ENCODE results near the gene NR2F6. TPM values are rescaled to one million over a fixed set of nuclear protein-coding genes. Genes with fewer than 3 reads are reported as not detected.

Gene NR2F6
- total RNA-seq, 2 donors from 2014 or later = 151 to 181 TPM

GRCh38 chr19:17225053-17225452, 20.7 kb downstream of the NR2F6 start:
- no peak for DNase-seq
- ATAC-seq = no peak
- intact Hi-C loops (cut with DNase I, micrococcal nuclease) = no loop called here

- intact Hi-C loops (cut with DNase I, micrococcal nuclease) = no loop called here
These were observed 25.4 kb downstream of the NR2F6 start for GRCh38 chr19:17220207-17220758.

GRCh38 chr19:17219286-17219685, 26.4 kb downstream of the NR2F6 start:
- intact Hi-C loops (cut with DNase I, micrococcal nuclease) = no loop called here
- DNase-seq = no peak
- no peak for ATAC-seq

More at GRCh38 chr19:17220207-17220758, 25.4 kb downstream of the NR2F6 start:
- peak; percentile 54 for ATAC-seq
- peak in 1 of 2 donors; percentile 38 for DNase-seq

- DNase-seq = peak in 1 of 2 donors; percentile 41
- no peak for ATAC-seq
- intact Hi-C loops (cut with DNase I, micrococcal nuclease) = no loop called here
These were observed 29.6 kb downstream of the NR2F6 start for GRCh38 chr19:17216058-17216670.

GRCh38 chr19:17215127-17215971, 30.4 kb downstream of the NR2F6 start, which contains the start of gene USE1:
USE1 (plus strand) TSS chr19:17215357; CDS start chr19:17215406, 49 bp downstream.
- ATAC-seq = peak; percentile 92
- intact Hi-C loops (cut with DNase I, micrococcal nuclease) = no loop called here
- DNase-seq = peak; percentile 92 to 93

GRCh38 chr19:17214508-17215126, 31.1 kb downstream of the NR2F6 start:
- DNase-seq (no peak), ATAC-seq (no peak)
- intact Hi-C loops (cut with DNase I, micrococcal nuclease) = no loop called here

GRCh38 chr19:17213334-17213733, 32.4 kb downstream of the NR2F6 start:
- DNase-seq (no peak), ATAC-seq (no peak)
- intact Hi-C loops (cut with DNase I, micrococcal nuclease) = no loop called here

GRCh38 chr19:17211547-17212446, 33.9 kb downstream of the NR2F6 start:
- intact Hi-C loops (cut with DNase I, micrococcal nuclease) = no loop called here
- DNase-seq (no peak), ATAC-seq (no peak)

- DNase-seq (no peak), ATAC-seq (no peak)
- intact Hi-C loops (cut with DNase I, micrococcal nuclease) = no loop called here
These were observed 35.4 kb downstream of the NR2F6 start for GRCh38 chr19:17210296-17210695.

- DNase-seq = peak; percentile 32 to 41
- intact Hi-C loops (cut with DNase I, micrococcal nuclease) = loop anchor here (5.0 to 10.0 kb wide), 2 partner anchors 73 to 75 kb away; partner anchors contain the start of gene ANKLE1 (in 2 of the 2)
- peak; percentile 26 for ATAC-seq
These were observed 36.3 kb downstream of the NR2F6 start for GRCh38 chr19:17209126-17210036.

- intact Hi-C loops (cut with DNase I, micrococcal nuclease) = loop anchor here (5.0 to 10.0 kb wide), 2 partner anchors 75 to 78 kb away; partner anchors contain the start of gene ANKLE1 (in 2 of the 2)
- ATAC-seq = no peak
- DNase-seq = no peak
These were observed 38.8 kb downstream of the NR2F6 start for GRCh38 chr19:17206736-17207581.

GRCh38 chr19:17205237-17206140, 40.2 kb downstream of the NR2F6 start:
- intact Hi-C loops (cut with DNase I, micrococcal nuclease) = loop anchor here (5.0 to 10.0 kb wide), 2 partner anchors 77 to 79 kb away; partner anchors contain the start of gene ANKLE1 (in 2 of the 2)
- ATAC-seq (peak; percentile 90), DNase-seq (peak; percentile 61 to 85)

- no peak for ATAC-seq
- intact Hi-C loops (cut with DNase I, micrococcal nuclease) = loop anchor here in 1 of 2 donors (10.0 kb wide), 1 partner anchor 82 kb away; the partner anchor contains the start of gene ANKLE1
- no peak for DNase-seq
These were observed 43.0 kb downstream of the NR2F6 start for GRCh38 chr19:17202713-17203112.

GRCh38 chr19:17202249-17202648, 43.5 kb downstream of the NR2F6 start:
- ATAC-seq (peak; percentile 22), DNase-seq (no peak)
- intact Hi-C loops (cut with DNase I, micrococcal nuclease) = loop anchor here in 1 of 2 donors (10.0 kb wide), 1 partner anchor 83 kb away; the partner anchor contains the start of gene ANKLE1
